HepG2 (cell line): ENCODE data around the gene OLFM2. TPM values are rescaled to one million over a fixed set of nuclear protein-coding genes. Genes with fewer than 3 reads are reported as not detected.

Experiments used
- CHD2 ChIP-seq: IDR thresholded peaks from 2 replicates; pipeline ENCODE4 v1.6.1; 2011; ENCODE audit warnings: low read depth, low read length, improper control_type of control experiment
- HOXA9 ChIP-seq: sonication (generic); formaldehyde crosslinking; IDR thresholded peaks from 2 replicates; pipeline ENCODE4 v1.8.1; 2022; ENCODE audit warnings: missing genetic modification reagents, mild to moderate bottlenecking, moderate library complexity, borderline replicate concordance
- MAFK ChIP-seq, 2 experiments: IDR thresholded peaks in 1 of 2; conservative IDR thresholded peaks in 1 of 2; 2 replicates each; pipeline ENCODE4 v1.6.1; 2011; ENCODE audit warnings: improper control_type of control experiment in 2 of 2, low read length in 2 of 2
- MATR3 ChIP-seq: sonication (generic); formaldehyde crosslinking; IDR thresholded peaks from 2 replicates; pipeline ENCODE4 v1.4.0; 2020; ENCODE audit warnings: missing genetic modification reagents
- MBNL3 ChIP-seq: fragments of 250-450 bp; sonication (Bioruptor Pico); conservative IDR thresholded peaks from 2 replicates; pipeline ENCODE4 v1.8.0; 2022; ENCODE audit warnings: mild to moderate bottlenecking, inconsistent platforms
- MTA3 ChIP-seq: sonication (generic); formaldehyde crosslinking; IDR thresholded peaks from 2 replicates; pipeline ENCODE4 v1.4.0; 2020; ENCODE audit warnings: missing genetic modification reagents
- MZF1 ChIP-seq: sonication (generic); formaldehyde crosslinking; IDR thresholded peaks from 2 replicates; pipeline ENCODE4 v1.8.1; 2023; ENCODE audit warnings: mild to moderate bottlenecking, missing genetic modification reagents, borderline replicate concordance
- NFE2L2 ChIP-seq: fragments of 150-350 bp; IDR thresholded peaks from 2 replicates; pipeline ENCODE4 v1.6.1; 2014; ENCODE audit warnings: low read length
- NFIB ChIP-seq: sonication (generic); formaldehyde crosslinking; IDR thresholded peaks from 2 replicates; pipeline ENCODE4 v1.9.0; 2021; ENCODE audit warnings: missing genetic modification reagents, mild to moderate bottlenecking, borderline replicate concordance
- PPARG ChIP-seq: conservative IDR thresholded peaks from 2 replicates; pipeline ENCODE4 v1.6.1; 2016; ENCODE audit warnings: missing biosample characterization, missing genetic modification reagents
- SETDB1 ChIP-seq: sonication (generic); formaldehyde crosslinking; IDR thresholded peaks from 2 replicates; pipeline ENCODE4 v1.5.1; 2020; ENCODE audit warnings: missing genetic modification reagents, mild to moderate bottlenecking, borderline replicate concordance
- YY1 ChIP-seq: IDR thresholded peaks from 2 replicates; pipeline ENCODE4 v1.6.1; 2011; ENCODE audit warnings: low read length, low read depth, moderate library complexity, mild to moderate bottlenecking; ENCODE audit not compliant: insufficient read depth, insufficient replicate concordance
- ZFP36L2 ChIP-seq: sonication (generic); formaldehyde crosslinking; IDR thresholded peaks from 2 replicates; pipeline ENCODE4 v1.4.0; 2020; ENCODE audit warnings: missing genetic modification reagents
- ZKSCAN5 ChIP-seq: sonication (generic); formaldehyde crosslinking; IDR thresholded peaks from 2 replicates; pipeline ENCODE4 v1.5.1; 2020; ENCODE audit warnings: mild to moderate bottlenecking, missing genetic modification reagents
- ZNF235 ChIP-seq: sonication (generic); formaldehyde crosslinking; IDR thresholded peaks from 2 replicates; pipeline ENCODE4 v1.8.1; 2023; ENCODE audit warnings: mild to moderate bottlenecking, missing genetic modification reagents, borderline replicate concordance
- ZNF264 ChIP-seq: sonication (generic); formaldehyde crosslinking; IDR thresholded peaks from 2 replicates; pipeline ENCODE4 v1.4.0; 2020; ENCODE audit warnings: missing genetic modification reagents
- ZNF333 ChIP-seq: sonication (generic); formaldehyde crosslinking; IDR thresholded peaks from 2 replicates; pipeline ENCODE4 v1.4.0; 2020; ENCODE audit warnings: mild to moderate bottlenecking, missing genetic modification reagents, borderline replicate concordance
- ZNF382 ChIP-seq: sonication (generic); formaldehyde crosslinking; IDR thresholded peaks from 2 replicates; pipeline ENCODE4 v1.5.0; 2020; ENCODE audit warnings: missing genetic modification reagents, mild to moderate bottlenecking, borderline replicate concordance
- ZNF569 ChIP-seq: sonication (generic); formaldehyde crosslinking; IDR thresholded peaks from 2 replicates; pipeline ENCODE4 v1.5.0; 2020; ENCODE audit warnings: mild to moderate bottlenecking, missing genetic modification reagents, moderate library complexity, borderline replicate concordance
- ZNF615 ChIP-seq: sonication (generic); formaldehyde crosslinking; IDR thresholded peaks from 2 replicates; pipeline ENCODE4 v1.5.0; 2020; ENCODE audit warnings: mild to moderate bottlenecking, missing genetic modification reagents, borderline replicate concordance
- polyA plus RNA-seq, 8 experiments: library from polyadenylated mRNA; depleted of rRNA in 3 of 8; stranded (reverse) in 7 of 8; unstranded in 1 of 8; fragments of >200 nt; fragmentation: Illumina TruSeq in 4 of 8; extraction: Trizol in 4 of 8; gene quantifications; 2 replicates each; pipeline versions ENCODE4 v1.2.1 to v1.2.3, GENCODE V29; 2011 to 2016; ENCODE audit warnings: low read depth in 4 of 8, missing spikeins in 1 of 8, mixed read lengths in 1 of 8; ENCODE audit not compliant: insufficient read depth in 1 of 8
- total RNA-seq, 5 experiments: library from RNA; depleted of rRNA; stranded (reverse); fragments of >200 nt; fragmentation: Illumina TruSeq; extraction: Trizol; gene quantifications; 2 replicates each; pipeline ENCODE4 v1.2.3, GENCODE V29; 2016; ENCODE audit warnings: low read depth in 1 of 5
- TF ChIP-seq, protein P1 (sequence below): sonication (generic); formaldehyde crosslinking; IDR thresholded peaks from 2 replicates; pipeline ENCODE4 v1.8.1; 2022; ENCODE audit warnings: mild to moderate bottlenecking, missing genetic modification reagents
- TF ChIP-seq, protein P2 (sequence below): sonication (generic); formaldehyde crosslinking; IDR thresholded peaks from 2 replicates; pipeline ENCODE4 v1.8.1; 2023; ENCODE audit warnings: mild to moderate bottlenecking, missing genetic modification reagents, borderline replicate concordance
- TF ChIP-seq, protein P3 (sequence below): sonication (generic); formaldehyde crosslinking; IDR thresholded peaks from 2 replicates; pipeline ENCODE4 v1.4.0; 2020; ENCODE audit warnings: missing genetic modification reagents, low read depth, mild to moderate bottlenecking, borderline replicate concordance
- TF ChIP-seq, protein P4 (sequence below): IDR thresholded peaks from 2 replicates; pipeline ENCODE4 v1.6.1; 2016; ENCODE audit warnings: missing compliant biosample characterization, missing genetic modification reagents, borderline replicate concordance
- TF ChIP-seq, protein P5 (sequence below): sonication (generic); formaldehyde crosslinking; IDR thresholded peaks from 2 replicates; pipeline ENCODE4 v1.5.0; 2020; ENCODE audit warnings: missing genetic modification reagents

Gene OLFM2
- total and polyA plus RNA-seq, 2 of the 13 experiments (the other 11 are each of a cell fraction or from before 2014, with no cell fraction given), result 0.20 to 0.51 TPM

DNA sequence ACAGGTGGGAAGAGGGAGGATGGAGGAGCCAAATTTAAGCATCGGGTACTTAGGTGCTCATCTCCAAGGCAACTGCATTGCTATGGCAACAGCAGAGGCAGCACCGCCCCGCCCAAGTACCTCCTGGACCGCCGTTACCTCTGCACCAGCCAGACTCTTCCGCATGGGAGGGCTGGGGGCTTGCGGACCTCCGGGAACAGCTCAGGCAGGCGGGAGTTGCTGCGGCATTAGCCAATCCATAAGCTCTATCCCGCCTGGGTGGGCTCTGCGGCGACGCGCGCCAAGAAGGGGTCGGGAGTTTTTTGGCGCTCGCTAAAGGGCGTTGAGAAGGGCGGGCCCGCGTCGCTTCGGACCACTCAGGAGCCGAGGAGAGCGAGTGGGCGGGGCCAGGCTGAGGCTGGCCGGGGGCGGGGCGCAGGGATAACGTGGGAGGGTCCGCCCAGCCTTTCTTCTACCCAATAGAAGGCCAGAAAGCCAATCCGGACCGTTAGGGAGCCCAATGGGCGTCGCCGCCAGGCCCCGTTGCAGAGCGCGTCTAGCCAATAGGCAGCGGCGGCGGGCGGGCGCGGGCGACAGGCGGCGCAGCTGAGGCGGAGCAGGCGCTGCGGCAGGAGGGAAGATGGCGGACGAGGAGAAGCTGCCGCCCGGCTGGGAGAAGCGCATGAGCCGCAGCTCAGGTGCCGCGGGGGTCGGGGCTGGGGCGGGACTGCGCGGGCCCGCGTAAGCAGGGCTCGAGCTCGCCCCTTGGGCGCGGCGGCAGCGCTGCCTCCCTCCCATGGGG is 101.4 kb downstream of the OLFM2 start, which contains the start of gene PIN1 (continued):
- TF ChIP-seq NFE2L2 (no peak), PPARG (CRISPR knock-in tag) (no peak), NFIB (CRISPR knock-in tag) (no peak), MTA3 (CRISPR knock-in tag) (no peak), ZNF333 (CRISPR knock-in tag) (no peak), CHD2 (0 out of 2 replicates have a peak, but pooled peaks have one; percentile 32), SETDB1 (CRISPR knock-in tag) (no peak), ZKSCAN5 (CRISPR knock-in tag) (no peak), YY1 (peak; percentile 95), MZF1 (CRISPR knock-in tag) (no peak), ZNF382 (no peak), ZNF235 (0 out of 2 replicates have a peak, but pooled peaks have one; percentile 44), HOXA9 (CRISPR knock-in tag) (no peak), ZNF569 (no peak), ZNF264 (CRISPR knock-in tag) (no peak), MAFK (conservative IDR thresholded peaks at IDR 0.05 in 1 of 2, IDR thresholded peaks at IDR 0.05 in 1 of 2; ENCODE audit: low read length in 2 of 2) (no peak), ZFP36L2 (CRISPR knock-in tag) (no peak), MBNL3 (CRISPR knock-in tag) (no peak), ZNF615 (CRISPR knock-in tag) (no peak), MATR3 (CRISPR knock-in tag) (no peak)
- TF ChIP-seq, protein P1, sequence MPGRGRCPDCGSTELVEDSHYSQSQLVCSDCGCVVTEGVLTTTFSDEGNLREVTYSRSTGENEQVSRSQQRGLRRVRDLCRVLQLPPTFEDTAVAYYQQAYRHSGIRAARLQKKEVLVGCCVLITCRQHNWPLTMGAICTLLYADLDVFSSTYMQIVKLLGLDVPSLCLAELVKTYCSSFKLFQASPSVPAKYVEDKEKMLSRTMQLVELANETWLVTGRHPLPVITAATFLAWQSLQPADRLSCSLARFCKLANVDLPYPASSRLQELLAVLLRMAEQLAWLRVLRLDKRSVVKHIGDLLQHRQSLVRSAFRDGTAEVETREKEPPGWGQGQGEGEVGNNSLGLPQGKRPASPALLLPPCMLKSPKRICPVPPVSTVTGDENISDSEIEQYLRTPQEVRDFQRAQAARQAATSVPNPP (CRISPR knock-in tag), result no peak
- TF ChIP-seq, protein P2, sequence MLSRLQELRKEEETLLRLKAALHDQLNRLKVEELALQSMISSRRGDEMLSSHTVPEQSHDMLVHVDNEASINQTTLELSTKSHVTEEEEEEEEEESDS (CRISPR knock-in tag), result no peak
- TF ChIP-seq, protein P3, sequence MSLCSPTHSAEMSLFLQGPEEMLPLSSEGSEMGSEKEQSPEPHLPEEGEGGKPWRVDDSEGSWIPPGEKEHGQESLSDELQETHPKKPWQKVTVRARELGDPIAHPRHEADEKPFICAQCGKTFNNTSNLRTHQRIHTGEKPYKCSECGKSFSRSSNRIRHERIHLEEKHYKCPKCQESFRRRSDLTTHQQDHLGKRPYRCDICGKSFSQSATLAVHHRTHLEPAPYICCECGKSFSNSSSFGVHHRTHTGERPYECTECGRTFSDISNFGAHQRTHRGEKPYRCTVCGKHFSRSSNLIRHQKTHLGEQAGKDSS (CRISPR knock-in tag), result no peak
- TF ChIP-seq, protein P4, sequence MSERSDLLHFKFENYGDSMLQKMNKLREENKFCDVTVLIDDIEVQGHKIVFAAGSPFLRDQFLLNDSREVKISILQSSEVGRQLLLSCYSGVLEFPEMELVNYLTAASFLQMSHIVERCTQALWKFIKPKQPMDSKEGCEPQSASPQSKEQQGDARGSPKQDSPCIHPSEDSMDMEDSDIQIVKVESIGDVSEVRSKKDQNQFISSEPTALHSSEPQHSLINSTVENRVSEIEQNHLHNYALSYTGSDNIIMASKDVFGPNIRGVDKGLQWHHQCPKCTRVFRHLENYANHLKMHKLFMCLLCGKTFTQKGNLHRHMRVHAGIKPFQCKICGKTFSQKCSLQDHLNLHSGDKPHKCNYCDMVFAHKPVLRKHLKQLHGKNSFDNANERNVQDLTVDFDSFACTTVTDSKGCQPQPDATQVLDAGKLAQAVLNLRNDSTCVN (CRISPR knock-in tag), result no peak
- TF ChIP-seq, protein P5, sequence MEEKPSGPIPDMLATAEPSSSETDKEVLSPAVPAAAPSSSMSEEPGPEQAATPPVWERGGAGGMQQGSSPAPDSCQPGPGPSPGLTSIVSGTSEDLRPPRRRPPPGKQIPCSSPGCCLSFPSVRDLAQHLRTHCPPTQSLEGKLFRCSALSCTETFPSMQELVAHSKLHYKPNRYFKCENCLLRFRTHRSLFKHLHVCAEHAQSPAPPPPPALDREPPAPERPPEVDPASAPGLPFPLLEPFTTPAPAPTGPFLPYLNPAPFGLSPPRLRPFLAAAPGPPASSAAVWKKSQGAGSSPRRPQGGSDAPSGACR (CRISPR knock-in tag), result no peak
